ENCODE results near the gene VPS54. TPM values are rescaled to one million over a fixed set of nuclear protein-coding genes. Genes with fewer than 3 reads are reported as not detected.

Gene VPS54
- total RNA-seq, 1 experiment from 2014 or later = 14.6 TPM

DNA sequence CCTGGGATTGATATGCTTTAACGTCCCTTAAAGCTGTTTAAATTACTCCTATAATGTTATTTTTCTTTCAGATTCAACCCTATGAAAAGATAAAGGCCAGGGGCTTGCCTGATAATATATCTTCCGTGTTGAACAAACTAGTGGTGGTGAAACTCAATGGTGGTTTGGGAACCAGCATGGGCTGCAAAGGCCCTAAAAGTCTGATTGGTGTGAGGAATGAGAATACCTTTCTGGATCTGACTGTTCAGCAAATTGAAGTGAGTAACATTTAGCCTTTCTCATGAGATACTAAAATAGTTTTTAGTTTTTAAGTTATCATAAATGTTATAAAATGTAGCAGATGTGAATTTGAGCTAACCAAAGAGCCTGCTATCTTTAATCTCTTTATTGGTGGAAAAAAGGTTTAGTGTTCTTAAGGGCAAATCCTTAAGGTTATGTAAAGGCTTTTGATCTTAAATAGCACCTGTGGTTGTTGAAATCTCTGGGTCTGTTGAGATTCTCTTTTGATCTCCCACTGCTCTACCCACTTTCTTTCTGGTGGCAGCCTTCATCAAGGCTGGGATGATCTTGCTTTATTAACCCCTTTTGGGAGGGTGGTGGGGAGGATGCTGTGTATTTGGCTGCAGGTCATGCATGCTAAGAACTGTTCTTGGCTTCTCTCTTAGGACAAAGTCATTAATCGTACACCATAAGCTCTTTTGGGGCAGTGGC, 136.7 kb downstream of the VPS54 start (continued):
- TF ChIP-seq, protein P1, sequence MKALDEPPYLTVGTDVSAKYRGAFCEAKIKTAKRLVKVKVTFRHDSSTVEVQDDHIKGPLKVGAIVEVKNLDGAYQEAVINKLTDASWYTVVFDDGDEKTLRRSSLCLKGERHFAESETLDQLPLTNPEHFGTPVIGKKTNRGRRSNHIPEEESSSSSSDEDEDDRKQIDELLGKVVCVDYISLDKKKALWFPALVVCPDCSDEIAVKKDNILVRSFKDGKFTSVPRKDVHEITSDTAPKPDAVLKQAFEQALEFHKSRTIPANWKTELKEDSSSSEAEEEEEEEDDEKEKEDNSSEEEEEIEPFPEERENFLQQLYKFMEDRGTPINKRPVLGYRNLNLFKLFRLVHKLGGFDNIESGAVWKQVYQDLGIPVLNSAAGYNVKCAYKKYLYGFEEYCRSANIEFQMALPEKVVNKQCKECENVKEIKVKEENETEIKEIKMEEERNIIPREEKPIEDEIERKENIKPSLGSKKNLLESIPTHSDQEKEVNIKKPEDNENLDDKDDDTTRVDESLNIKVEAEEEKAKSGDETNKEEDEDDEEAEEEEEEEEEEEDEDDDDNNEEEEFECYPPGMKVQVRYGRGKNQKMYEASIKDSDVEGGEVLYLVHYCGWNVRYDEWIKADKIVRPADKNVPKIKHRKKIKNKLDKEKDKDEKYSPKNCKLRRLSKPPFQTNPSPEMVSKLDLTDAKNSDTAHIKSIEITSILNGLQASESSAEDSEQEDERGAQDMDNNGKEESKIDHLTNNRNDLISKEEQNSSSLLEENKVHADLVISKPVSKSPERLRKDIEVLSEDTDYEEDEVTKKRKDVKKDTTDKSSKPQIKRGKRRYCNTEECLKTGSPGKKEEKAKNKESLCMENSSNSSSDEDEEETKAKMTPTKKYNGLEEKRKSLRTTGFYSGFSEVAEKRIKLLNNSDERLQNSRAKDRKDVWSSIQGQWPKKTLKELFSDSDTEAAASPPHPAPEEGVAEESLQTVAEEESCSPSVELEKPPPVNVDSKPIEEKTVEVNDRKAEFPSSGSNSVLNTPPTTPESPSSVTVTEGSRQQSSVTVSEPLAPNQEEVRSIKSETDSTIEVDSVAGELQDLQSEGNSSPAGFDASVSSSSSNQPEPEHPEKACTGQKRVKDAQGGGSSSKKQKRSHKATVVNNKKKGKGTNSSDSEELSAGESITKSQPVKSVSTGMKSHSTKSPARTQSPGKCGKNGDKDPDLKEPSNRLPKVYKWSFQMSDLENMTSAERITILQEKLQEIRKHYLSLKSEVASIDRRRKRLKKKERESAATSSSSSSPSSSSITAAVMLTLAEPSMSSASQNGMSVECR (CRISPR knock-in tag; IDR thresholded peaks at IDR 0.05; ENCODE audit: borderline replicate concordance) = no peak

DNA sequence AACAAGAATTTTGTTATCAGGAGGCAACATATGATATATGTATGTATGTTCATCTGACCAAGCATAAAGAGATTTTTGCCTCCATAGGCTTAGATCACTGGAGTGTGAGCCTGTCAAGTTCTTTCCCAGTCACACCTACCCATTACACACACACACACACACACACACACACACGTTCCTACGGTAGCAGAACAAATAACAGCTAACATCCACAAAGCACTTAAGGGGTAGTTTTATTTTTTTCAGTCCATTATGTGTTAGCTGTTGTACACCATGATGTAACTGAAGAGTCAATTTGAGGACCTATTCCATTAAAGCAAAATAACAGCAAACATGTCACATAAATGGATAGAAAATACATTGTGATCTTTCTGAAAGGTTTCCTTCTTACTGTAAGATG, 138.0 kb downstream of the VPS54 start:
- POLR2A ChIA-PET = no interaction called here
- ATAC-seq = no peak

DNA sequence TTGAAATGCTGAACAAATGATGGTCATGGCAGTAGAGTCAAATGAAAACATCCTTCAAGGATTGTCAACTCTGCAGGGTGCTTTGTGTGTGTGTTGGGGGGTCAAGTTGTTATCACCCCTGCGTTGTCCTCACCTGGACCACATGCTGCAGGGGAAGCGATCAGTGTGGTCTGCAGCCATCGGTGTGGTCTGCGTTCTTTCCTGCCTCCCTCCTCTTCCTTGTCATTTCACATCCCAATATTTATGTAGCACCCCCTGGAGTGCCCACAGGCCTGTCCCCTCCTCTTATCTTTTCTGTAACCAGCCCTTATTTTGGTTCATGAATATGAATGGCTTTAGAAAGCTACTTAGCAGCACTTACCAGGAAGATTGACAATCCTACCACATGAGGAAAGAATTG, 138.6 kb downstream of the VPS54 start:
- ChIA-PET CTCF (interaction anchor here (1.0 to 1.9 kb wide), 2 partner anchors 16 to 182 kb away, joined by 3 to 6 read pairs; no protein-coding TSS in a partner anchor), POLR2A (interaction anchor here (0.6 kb wide), 1 partner anchor 11 kb away, joined by 3 read pairs; no protein-coding TSS in a partner anchor)
- Mint-ChIP-seq H3K9me3 (no peaks in the 10 kb centered on the region), H3K4me3 (peak overlapping the region; percentile 2; the same call in 1 of the 2 replicates), H3K4me1 (peaks cover 76% of the 10 kb centered on the region), H3K36me3 (peaks cover 74% of the 10 kb centered on the region), H3K27ac (peak overlapping the region; percentile 38), H3K27me3 (ENCODE audit: low read depth) (no peaks in the 10 kb centered on the region)
- ATAC-seq (peak; percentile 56), DNase-seq (ENCODE audit: low spot score) (no peak)
- TF ChIP-seq, protein P2, sequence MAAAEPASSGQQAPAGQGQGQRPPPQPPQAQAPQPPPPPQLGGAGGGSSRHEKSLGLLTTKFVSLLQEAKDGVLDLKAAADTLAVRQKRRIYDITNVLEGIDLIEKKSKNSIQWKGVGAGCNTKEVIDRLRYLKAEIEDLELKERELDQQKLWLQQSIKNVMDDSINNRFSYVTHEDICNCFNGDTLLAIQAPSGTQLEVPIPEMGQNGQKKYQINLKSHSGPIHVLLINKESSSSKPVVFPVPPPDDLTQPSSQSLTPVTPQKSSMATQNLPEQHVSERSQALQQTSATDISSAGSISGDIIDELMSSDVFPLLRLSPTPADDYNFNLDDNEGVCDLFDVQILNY (CRISPR knock-in tag; IDR thresholded peaks at IDR 0.05) = no peak
- TF ChIP-seq, protein P3, sequence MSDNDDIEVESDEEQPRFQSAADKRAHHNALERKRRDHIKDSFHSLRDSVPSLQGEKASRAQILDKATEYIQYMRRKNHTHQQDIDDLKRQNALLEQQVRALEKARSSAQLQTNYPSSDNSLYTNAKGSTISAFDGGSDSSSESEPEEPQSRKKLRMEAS (CRISPR knock-in tag; IDR thresholded peaks at IDR 0.05) = no peak
- TF ChIP-seq GABPB1 (CRISPR knock-in tag; IDR thresholded peaks at IDR 0.05) = no peak
- TF ChIP-seq SOX15 (CRISPR knock-in tag; IDR thresholded peaks at IDR 0.05) = no peak
- TF ChIP-seq, protein P4, sequence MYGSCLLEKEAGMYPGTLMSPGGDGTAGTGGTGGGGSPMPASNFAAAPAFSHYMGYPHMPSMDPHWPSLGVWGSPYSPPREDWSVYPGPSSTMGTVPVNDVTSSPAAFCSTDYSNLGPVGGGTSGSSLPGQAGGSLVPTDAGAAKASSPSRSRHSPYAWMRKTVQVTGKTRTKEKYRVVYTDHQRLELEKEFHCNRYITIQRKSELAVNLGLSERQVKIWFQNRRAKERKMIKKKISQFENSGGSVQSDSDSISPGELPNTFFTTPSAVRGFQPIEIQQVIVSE (CRISPR knock-in tag; IDR thresholded peaks at IDR 0.05; ENCODE audit: borderline replicate concordance) = no peak
- no peak for TF ChIP-seq ZNF138 (CRISPR knock-in tag; conservative IDR thresholded peaks at IDR 0.05)
- no peak for TF ChIP-seq SP1 (CRISPR knock-in tag; conservative IDR thresholded peaks at IDR 0.05)
- TF ChIP-seq SMAD4 (CRISPR knock-in tag; IDR thresholded peaks at IDR 0.05) = no peak
- TF ChIP-seq ZNF219 (CRISPR knock-in tag; IDR thresholded peaks at IDR 0.05; ENCODE audit: borderline replicate concordance) = no peak
- TF ChIP-seq FOXJ3 (CRISPR knock-in tag; IDR thresholded peaks at IDR 0.05; ENCODE audit: borderline replicate concordance) = no peak

More for the DNA sequence above, 138.0 kb downstream of the VPS54 start:
- Mint-ChIP-seq H3K27me3 (ENCODE audit: low read depth) (no peaks in the 10 kb centered on the region), H3K4me1 (peaks cover 70% of the 10 kb centered on the region), H3K9me3 (no peaks in the 10 kb centered on the region), H3K4me3 (no peak overlapping the region), H3K36me3 (peaks cover 72% of the 10 kb centered on the region), H3K27ac (peak overlapping the region; percentile 83; the same call in 1 of the 2 replicates)
- TF ChIP-seq, protein P5, sequence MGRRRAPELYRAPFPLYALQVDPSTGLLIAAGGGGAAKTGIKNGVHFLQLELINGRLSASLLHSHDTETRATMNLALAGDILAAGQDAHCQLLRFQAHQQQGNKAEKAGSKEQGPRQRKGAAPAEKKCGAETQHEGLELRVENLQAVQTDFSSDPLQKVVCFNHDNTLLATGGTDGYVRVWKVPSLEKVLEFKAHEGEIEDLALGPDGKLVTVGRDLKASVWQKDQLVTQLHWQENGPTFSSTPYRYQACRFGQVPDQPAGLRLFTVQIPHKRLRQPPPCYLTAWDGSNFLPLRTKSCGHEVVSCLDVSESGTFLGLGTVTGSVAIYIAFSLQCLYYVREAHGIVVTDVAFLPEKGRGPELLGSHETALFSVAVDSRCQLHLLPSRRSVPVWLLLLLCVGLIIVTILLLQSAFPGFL (CRISPR knock-in tag; IDR thresholded peaks at IDR 0.05; ENCODE audit: borderline replicate concordance) = no peak
- no peak for TF ChIP-seq ZBTB21 (CRISPR knock-in tag; IDR thresholded peaks at IDR 0.05; ENCODE audit: borderline replicate concordance)
- no peak for TF ChIP-seq GTF2I (CRISPR knock-in tag; conservative IDR thresholded peaks at IDR 0.05)
- no peak for TF ChIP-seq TEAD1 (CRISPR knock-in tag; IDR thresholded peaks at IDR 0.05)
- TF ChIP-seq JAZF1 (CRISPR knock-in tag; IDR thresholded peaks at IDR 0.05) = no peak
- TF ChIP-seq, protein P6, sequence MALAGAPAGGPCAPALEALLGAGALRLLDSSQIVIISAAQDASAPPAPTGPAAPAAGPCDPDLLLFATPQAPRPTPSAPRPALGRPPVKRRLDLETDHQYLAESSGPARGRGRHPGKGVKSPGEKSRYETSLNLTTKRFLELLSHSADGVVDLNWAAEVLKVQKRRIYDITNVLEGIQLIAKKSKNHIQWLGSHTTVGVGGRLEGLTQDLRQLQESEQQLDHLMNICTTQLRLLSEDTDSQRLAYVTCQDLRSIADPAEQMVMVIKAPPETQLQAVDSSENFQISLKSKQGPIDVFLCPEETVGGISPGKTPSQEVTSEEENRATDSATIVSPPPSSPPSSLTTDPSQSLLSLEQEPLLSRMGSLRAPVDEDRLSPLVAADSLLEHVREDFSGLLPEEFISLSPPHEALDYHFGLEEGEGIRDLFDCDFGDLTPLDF (CRISPR knock-in tag; IDR thresholded peaks at IDR 0.05) = no peak
- TF ChIP-seq SOX15 (CRISPR knock-in tag; IDR thresholded peaks at IDR 0.05) = no peak
- TF ChIP-seq NR1H2 (CRISPR knock-in tag; IDR thresholded peaks at IDR 0.05) = no peak
- TF ChIP-seq GRHL2 (CRISPR knock-in tag; IDR thresholded peaks at IDR 0.05; ENCODE audit: insufficient replicate concordance, severe bottlenecking) = no peak
- TF ChIP-seq OVOL2 (CRISPR knock-in tag; IDR thresholded peaks at IDR 0.05; ENCODE audit: borderline replicate concordance) = no peak
- TF ChIP-seq, protein P7, sequence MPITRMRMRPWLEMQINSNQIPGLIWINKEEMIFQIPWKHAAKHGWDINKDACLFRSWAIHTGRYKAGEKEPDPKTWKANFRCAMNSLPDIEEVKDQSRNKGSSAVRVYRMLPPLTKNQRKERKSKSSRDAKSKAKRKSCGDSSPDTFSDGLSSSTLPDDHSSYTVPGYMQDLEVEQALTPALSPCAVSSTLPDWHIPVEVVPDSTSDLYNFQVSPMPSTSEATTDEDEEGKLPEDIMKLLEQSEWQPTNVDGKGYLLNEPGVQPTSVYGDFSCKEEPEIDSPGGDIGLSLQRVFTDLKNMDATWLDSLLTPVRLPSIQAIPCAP (CRISPR knock-in tag; IDR thresholded peaks at IDR 0.05) = no peak
- TF ChIP-seq, protein P8, sequence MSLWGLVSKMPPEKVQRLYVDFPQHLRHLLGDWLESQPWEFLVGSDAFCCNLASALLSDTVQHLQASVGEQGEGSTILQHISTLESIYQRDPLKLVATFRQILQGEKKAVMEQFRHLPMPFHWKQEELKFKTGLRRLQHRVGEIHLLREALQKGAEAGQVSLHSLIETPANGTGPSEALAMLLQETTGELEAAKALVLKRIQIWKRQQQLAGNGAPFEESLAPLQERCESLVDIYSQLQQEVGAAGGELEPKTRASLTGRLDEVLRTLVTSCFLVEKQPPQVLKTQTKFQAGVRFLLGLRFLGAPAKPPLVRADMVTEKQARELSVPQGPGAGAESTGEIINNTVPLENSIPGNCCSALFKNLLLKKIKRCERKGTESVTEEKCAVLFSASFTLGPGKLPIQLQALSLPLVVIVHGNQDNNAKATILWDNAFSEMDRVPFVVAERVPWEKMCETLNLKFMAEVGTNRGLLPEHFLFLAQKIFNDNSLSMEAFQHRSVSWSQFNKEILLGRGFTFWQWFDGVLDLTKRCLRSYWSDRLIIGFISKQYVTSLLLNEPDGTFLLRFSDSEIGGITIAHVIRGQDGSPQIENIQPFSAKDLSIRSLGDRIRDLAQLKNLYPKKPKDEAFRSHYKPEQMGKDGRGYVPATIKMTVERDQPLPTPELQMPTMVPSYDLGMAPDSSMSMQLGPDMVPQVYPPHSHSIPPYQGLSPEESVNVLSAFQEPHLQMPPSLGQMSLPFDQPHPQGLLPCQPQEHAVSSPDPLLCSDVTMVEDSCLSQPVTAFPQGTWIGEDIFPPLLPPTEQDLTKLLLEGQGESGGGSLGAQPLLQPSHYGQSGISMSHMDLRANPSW (CRISPR knock-in tag; conservative IDR thresholded peaks at IDR 0.05; ENCODE audit: low read depth) = no peak
- DNase-seq (ENCODE audit: low spot score) = no peak
- CTCF ChIA-PET = interaction anchor here (1.9 kb wide), 1 partner anchor 183 kb away, joined by 6 read pairs; no protein-coding TSS in a partner anchor

Measured in WTC11 (cell line).